HG03432 (cell line): ENCODE data around the gene GRSF1.
"Not testable (repeated sequence)": the region's sequence is repeated elsewhere in the genome, so short reads cannot be mapped to it uniquely, and the experiment has no call there.

Source experiments
- ATAC-seq: cut with Tn5 transposase; IDR thresholded peaks from one replicate; pipeline ENCODE4 v1.9.1; 2021; ENCODE audit warnings: mild to moderate bottlenecking, moderate library complexity; ENCODE audit not compliant: unreplicated experiment

Gene GRSF1

GRCh38 chr4:70839589-70840093, at the start of gene GRSF1:
TSS of gene GRSF1 (minus strand) at chr4:70839890. CDS start at chr4:70839827, 63 bp downstream.
- peak; percentile 81 for ATAC-seq

- no peak for ATAC-seq
Measured at GRCh38 chr4:70885174-70885573, 45.5 kb upstream of the GRSF1 start.

GRCh38 chr4:70880739-70881138, 41.0 kb upstream of the GRSF1 start:
- ATAC-seq = no peak

GRCh38 chr4:70877556-70877955, 37.9 kb upstream of the GRSF1 start:
- ATAC-seq = no peak

- peak; percentile 80 for ATAC-seq
Measured at GRCh38 chr4:70874268-70875156, 34.8 kb upstream of the GRSF1 start.

GRCh38 chr4:70873216-70873615, 33.5 kb upstream of the GRSF1 start:
- ATAC-seq = no peak

GRCh38 chr4:70868778-70869177, 29.1 kb upstream of the GRSF1 start:
- no peak for ATAC-seq

- ATAC-seq = peak; percentile 85
Measured at GRCh38 chr4:70863099-70863790, 23.6 kb upstream of the GRSF1 start.

GRCh38 chr4:70859066-70859465, 19.4 kb upstream of the GRSF1 start:
- no peak for ATAC-seq

GRCh38 chr4:70858454-70858853, 18.8 kb upstream of the GRSF1 start:
- ATAC-seq = no peak

GRCh38 chr4:70855464-70855863, 15.8 kb upstream of the GRSF1 start:
- ATAC-seq = no peak

- ATAC-seq = no peak
Measured at GRCh38 chr4:70849291-70849690, 9.6 kb upstream of the GRSF1 start.

GRCh38 chr4:70844180-70844579, 4.5 kb upstream of the GRSF1 start:
- ATAC-seq = no peak

GRCh38 chr4:70842761-70843435, 3.2 kb upstream of the GRSF1 start:
- peak; percentile 20 for ATAC-seq

GRCh38 chr4:70841951-70842350, 2.3 kb upstream of the GRSF1 start:
- no peak for ATAC-seq

- no peak for ATAC-seq
Measured at GRCh38 chr4:70841211-70841610, 1.5 kb upstream of the GRSF1 start.

GRCh38 chr4:70840631-70841030, 941 bp upstream of the GRSF1 start:
- ATAC-seq = not testable (repeated sequence)

- not testable (repeated sequence) for ATAC-seq
Measured at GRCh38 chr4:70840137-70840536, 447 bp upstream of the GRSF1 start.

- peak; percentile 67 for ATAC-seq
Measured at GRCh38 chr4:70838666-70839588, 763 bp downstream of the GRSF1 start.

GRCh38 chr4:70838204-70838603, 1.5 kb downstream of the GRSF1 start:
- ATAC-seq = no peak
